BJ (cell line): ENCODE measurements around the gene OR10K1. TPM values are rescaled to one million over a fixed set of nuclear protein-coding genes. Genes with fewer than 3 reads are reported as not detected.

Source experiments
- CTCF ChIA-PET: fragments of 350-600 bp; formaldehyde crosslinking; extraction: SDS; loops from one replicate; lab custom pipeline; 2021; ENCODE audit warnings: antibody characterized with exemption, inconsistent platforms; lab: Yijun Ruan, JAX
- POLR2A ChIA-PET: fragments of 300-600 bp; sonication (Branson Sonifier 250); formaldehyde crosslinking; extraction: SDS; loops from one replicate; lab custom pipeline; 2021; ENCODE audit warnings: antibody characterized with exemption; lab: Charles Lee
- DNase-seq: peaks from one replicate; pipeline ENCODE4 v3.0.0-alpha.2; 2011; ENCODE audit warnings: low read depth
- H3K27me3 ChIP-seq: 2 replicates; pipeline ENCODE4 v1.6.0; 2011; ENCODE audit warnings: low read length; ENCODE audit not compliant: control insufficient read depth, insufficient read depth
- H3K36me3 ChIP-seq: 2 replicates; pipeline ENCODE4 v1.5.1; 2011; ENCODE audit warnings: low read length; ENCODE audit not compliant: control insufficient read depth, insufficient read depth
- H3K4me3 ChIP-seq: 2 replicates; pipeline ENCODE4 v1.5.1; 2011; ENCODE audit warnings: low read depth, mild to moderate bottlenecking, control low read depth, low read length
- polyA plus RNA-seq: library from polyadenylated mRNA; depleted of rRNA; stranded (reverse); fragments of >200 nt; gene quantifications from 2 replicates; pipeline ENCODE4 v1.2.3, GENCODE V29; 2011
- TF ChIP-seq, protein P1 (sequence below): IDR thresholded peaks from 2 replicates; pipeline ENCODE4 v1.5.1; 2011; ENCODE audit warnings: low read depth, mild to moderate bottlenecking, control low read depth, inconsistent platforms, low read length, moderate library complexity; ENCODE audit not compliant: insufficient read depth

OR10K1 gene
- polyA plus RNA-seq, 1 experiment = not detected

DNA sequence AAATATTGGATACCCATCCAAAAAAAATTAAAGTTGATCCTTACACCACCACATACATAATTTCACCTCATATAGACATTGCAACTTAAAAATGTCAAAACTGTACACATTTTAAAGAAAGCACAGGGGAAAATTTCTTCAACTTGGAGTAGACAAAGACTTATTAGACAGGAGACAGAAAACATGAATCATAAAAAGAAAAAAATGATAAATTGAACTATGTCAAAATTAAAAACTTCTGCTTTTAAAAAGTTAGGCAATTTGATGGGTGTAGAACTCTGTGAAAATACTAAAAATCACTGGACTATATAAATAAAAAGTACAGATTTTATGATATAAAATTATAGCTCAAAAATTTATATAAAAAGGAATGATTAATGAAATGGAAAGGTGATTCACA is 4.4 kb upstream of the OR10K1 start:
- H3K36me3 ChIP-seq = no peaks in the 10 kb centered on the region
- no peaks in the 10 kb centered on the region for H3K27me3 ChIP-seq
- TF ChIP-seq, protein P1, sequence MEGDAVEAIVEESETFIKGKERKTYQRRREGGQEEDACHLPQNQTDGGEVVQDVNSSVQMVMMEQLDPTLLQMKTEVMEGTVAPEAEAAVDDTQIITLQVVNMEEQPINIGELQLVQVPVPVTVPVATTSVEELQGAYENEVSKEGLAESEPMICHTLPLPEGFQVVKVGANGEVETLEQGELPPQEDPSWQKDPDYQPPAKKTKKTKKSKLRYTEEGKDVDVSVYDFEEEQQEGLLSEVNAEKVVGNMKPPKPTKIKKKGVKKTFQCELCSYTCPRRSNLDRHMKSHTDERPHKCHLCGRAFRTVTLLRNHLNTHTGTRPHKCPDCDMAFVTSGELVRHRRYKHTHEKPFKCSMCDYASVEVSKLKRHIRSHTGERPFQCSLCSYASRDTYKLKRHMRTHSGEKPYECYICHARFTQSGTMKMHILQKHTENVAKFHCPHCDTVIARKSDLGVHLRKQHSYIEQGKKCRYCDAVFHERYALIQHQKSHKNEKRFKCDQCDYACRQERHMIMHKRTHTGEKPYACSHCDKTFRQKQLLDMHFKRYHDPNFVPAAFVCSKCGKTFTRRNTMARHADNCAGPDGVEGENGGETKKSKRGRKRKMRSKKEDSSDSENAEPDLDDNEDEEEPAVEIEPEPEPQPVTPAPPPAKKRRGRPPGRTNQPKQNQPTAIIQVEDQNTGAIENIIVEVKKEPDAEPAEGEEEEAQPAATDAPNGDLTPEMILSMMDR = no peak
- ChIA-PET CTCF (no interaction called here), POLR2A (no interaction called here)
- no peak for DNase-seq
- no peak overlapping the region for H3K4me3 ChIP-seq

DNA sequence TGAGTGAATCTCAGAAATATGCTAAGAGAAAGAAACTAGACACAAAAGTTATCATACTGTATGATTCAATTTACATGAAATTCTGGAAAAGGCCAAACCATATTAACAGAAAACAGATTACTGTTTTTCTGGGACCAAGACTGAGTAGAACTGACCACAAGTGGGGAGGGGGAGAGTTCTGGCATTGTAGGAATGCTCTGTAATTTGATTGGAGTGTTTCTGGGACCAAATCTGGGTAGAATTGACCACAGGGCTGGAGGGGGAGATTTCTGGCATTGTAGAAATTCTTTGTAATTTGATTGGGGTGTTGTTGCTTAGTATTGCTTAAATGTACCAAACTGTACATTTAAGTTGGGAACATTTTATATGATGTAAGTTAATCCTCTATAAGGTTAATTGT is 3.4 kb upstream of the OR10K1 start:
- ChIA-PET CTCF (no interaction called here), POLR2A (no interaction called here)
- no peak overlapping the region for H3K4me3 ChIP-seq
- H3K27me3 ChIP-seq = no peaks in the 10 kb centered on the region
- DNase-seq = no peak
- H3K36me3 ChIP-seq = no peaks in the 10 kb centered on the region
- TF ChIP-seq, protein P1 = no peak

DNA sequence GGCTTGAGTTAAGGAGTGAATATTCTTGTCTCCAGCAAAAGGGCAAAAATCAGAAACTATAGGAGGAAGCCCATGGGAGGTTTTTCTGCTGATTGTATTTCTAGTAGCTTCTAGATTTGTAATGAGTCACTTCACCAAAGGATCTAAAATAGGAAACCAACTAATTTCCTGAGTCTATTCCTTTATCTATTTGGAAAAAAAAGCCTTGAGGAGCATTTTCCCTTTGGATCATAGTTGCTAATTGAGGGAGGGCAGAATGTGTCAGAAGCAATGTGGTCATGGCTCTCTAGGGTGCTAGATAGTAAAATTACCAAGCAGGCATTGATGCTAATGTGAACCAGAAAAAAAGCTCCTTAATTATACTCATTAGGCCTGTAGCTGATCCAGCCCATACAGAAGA is 10.3 kb downstream of the OR10K1 start, which contains the start of gene OR10R2:
Gene OR10R2, plus strand, starts transcription at position 301 of the 400 bp plus-strand sequence. CDS start 106 bp downstream, outside the sequence.
- no peak for DNase-seq
- TF ChIP-seq, protein P1 = no peak
- no peaks in the 10 kb centered on the region for H3K36me3 ChIP-seq
- H3K4me3 ChIP-seq = no peak within 1 kb of the TSS
- no peaks in the 10 kb centered on the region; the same call in 1 of the 2 replicates for H3K27me3 ChIP-seq
- CTCF ChIA-PET = no interaction called here
- POLR2A ChIA-PET = no interaction called here

DNA sequence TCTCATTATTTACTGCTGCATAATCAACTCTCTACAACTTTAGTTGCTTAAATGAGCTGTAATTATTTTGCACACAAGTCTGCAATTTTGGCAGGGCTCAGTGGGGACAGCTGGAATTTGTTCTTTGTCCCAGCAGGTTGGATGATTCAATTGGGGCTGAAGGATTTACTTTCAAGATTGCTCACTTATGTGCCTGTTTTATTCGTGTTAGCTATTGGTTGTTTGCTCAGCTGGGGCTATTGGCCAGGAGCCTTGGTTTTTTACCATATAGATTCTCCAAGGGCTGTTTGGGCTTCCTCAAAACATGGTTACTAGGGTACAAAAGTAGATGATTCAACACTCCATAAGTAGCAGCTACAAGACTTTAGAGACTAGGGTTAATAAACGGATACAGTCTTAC is 23.8 kb downstream of the OR10K1 start:
- Histone ChIP-seq H3K27me3 (no peaks in the 10 kb centered on the region), H3K4me3 (no peak overlapping the region), H3K36me3 (no peaks in the 10 kb centered on the region)
- no peak for DNase-seq
- TF ChIP-seq, protein P1 = no peak
- CTCF ChIA-PET = interaction anchor here (0.9 kb wide), 1 partner anchor 25 kb away, joined by 3 read pairs; no protein-coding TSS in a partner anchor
- POLR2A ChIA-PET = no interaction called here

DNA sequence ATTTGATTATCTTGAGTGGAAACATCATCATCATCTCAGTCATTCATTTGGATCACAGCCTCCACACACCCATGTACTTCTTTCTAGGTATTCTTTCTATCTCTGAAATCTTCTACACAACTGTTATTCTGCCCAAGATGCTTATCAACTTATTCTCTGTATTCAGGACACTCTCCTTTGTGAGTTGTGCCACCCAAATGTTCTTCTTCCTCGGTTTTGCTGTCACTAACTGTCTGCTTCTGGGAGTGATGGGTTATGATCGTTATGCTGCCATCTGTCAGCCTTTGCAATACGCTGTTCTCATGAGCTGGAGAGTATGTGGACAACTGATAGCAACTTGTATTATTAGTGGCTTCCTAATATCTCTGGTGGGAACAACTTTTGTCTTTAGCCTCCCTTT is 29.7 kb downstream of the OR10K1 start:
- Histone ChIP-seq H3K36me3 (no peaks in the 10 kb centered on the region), H3K4me3 (no peak overlapping the region), H3K27me3 (no peaks in the 10 kb centered on the region)
- TF ChIP-seq, protein P1 = no peak
- no peak for DNase-seq
- CTCF ChIA-PET = interaction anchor here (2.0 kb wide), 1 partner anchor 14 kb away, joined by 6 read pairs; no protein-coding TSS in a partner anchor
- POLR2A ChIA-PET = no interaction called here
